ENCODE measurements around the gene CCZ1B. TPM values are rescaled to one million over a fixed set of nuclear protein-coding genes. Genes with fewer than 3 reads are reported as not detected.
"Not testable (repeated sequence)": the region's sequence is repeated elsewhere in the genome, so short reads cannot be mapped to it uniquely, and the experiment has no call there.

Gene CCZ1B
- total RNA-seq, 1 donor from 2014 or later, result 70.4 TPM

DNA sequence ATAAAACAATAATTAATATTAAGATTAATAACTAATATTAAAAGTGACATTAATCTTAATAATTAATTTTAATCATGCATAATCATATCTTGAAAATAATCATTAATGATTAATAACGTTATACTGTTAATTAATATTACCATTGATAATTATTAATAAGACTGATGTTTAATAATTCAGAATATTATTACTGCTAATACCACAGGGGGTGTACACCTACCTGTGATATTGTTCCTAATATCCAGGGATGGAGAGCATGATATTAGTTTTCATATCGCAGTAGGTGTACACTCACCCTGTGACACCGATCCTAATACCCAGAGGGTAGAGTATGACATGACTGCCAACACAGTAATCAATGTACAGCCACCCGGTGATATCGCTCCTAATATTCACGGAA, 23.1 kb upstream of the CCZ1B start:
- ATAC-seq, result not testable (repeated sequence)

DNA sequence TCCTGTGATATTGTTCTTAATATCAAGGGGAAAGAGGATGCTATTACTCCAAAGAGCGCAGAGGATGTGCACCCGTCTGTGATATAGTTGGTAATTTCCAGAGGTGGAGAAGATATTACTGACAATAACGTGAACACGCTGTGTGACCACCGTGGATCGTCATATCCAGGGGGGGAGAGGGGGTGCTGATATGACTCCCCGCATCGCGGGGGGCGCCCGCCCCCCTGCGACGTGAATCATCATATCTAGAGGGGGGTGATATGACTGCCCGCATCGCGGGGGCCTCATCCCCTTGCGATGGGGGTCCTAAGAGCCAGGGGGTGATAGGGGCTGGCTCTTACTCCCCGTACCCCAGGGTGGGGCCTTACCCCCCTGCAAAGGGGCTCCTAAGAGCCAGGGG, 21.7 kb upstream of the CCZ1B start:
- intact Hi-C loops (cut with DNase I); H3K4me3 ChIP-seq; H3K4me1 ChIP-seq; H3K27me3 ChIP-seq; H3K36me3 ChIP-seq; H3K9me3 ChIP-seq; ATAC-seq; H3K27ac ChIP-seq; DNase-seq: not testable (repeated sequence)

More for the DNA sequence above, 23.1 kb upstream of the CCZ1B start:
- H3K27me3 ChIP-seq; H3K4me3 ChIP-seq; intact Hi-C loops (cut with DNase I); DNase-seq; H3K4me1 ChIP-seq; H3K27ac ChIP-seq; H3K9me3 ChIP-seq; H3K36me3 ChIP-seq: not testable (repeated sequence)

DNA sequence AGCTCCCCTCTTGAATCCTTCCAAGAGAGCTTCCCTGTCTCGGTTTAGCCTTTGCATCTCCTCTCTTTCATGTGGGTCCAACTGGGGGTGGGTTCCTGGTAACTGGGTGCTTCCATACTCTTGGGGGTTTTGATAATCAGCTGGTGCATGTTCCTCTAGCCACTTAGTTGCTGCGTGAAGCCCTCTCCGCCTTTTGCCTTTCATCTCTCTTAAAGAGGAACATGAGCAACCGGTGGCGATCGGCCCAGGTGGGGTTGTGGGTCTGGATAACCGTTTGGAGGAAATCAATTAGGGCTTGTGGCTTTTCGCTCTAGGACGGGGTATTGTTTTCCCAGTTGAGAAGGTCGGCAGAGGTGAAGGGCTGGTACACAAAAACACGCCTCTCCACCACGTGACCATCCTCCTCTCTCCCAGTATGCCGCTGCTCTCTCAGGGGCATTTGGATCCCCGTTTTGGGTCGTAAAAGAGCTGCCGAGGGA, 19.9 kb upstream of the CCZ1B start:
- DNase-seq; H3K27ac ChIP-seq; intact Hi-C loops (cut with DNase I); H3K27me3 ChIP-seq; H3K4me3 ChIP-seq; H3K4me1 ChIP-seq; ATAC-seq; H3K9me3 ChIP-seq; H3K36me3 ChIP-seq: not testable (repeated sequence)

DNA sequence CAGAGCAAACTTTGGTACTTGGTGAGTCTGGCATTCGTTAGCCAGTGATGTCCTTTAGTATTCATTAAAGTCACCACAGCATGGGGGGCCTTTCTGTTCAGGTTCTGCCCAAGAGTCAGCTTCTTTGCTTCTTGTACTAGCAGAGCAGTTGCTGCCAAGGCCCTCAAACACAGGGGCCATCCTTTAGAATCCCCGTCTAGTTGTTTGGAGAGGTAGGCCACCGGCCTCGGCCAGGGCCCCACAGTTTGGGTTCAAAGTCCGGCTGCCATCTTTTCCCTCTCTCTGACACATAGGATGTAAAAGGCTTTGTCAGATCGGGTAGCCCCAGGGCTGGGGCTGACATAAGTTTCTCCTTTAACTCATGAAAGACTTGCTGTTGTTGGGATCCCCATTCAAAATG, 17.6 kb upstream of the CCZ1B start:
- ATAC-seq; H3K4me3 ChIP-seq; H3K27me3 ChIP-seq; H3K9me3 ChIP-seq; H3K4me1 ChIP-seq; H3K27ac ChIP-seq; intact Hi-C loops (cut with DNase I); DNase-seq; H3K36me3 ChIP-seq: not testable (repeated sequence)

DNA sequence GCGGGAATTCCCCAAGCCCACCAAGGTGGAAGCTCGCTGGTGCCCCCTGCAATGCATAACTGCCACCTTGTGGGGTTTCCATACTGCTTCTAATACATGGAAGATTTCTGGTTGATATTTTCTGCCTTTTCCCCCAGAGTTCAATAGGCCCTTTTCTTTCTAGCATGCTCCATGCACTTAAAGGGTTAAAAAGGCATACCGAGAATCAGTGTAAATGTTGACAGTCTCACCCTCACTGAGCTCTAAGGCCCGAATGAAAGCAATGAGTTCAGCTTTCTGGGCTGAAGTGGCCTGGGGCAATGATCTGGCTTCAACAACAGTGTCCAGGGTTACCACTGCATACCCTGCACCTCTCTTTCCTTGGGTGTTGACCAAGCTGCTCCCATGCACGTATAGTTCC, 17.0 kb upstream of the CCZ1B start:
- H3K4me1 ChIP-seq; H3K27ac ChIP-seq; H3K36me3 ChIP-seq; H3K27me3 ChIP-seq; intact Hi-C loops (cut with DNase I); DNase-seq; H3K9me3 ChIP-seq; H3K4me3 ChIP-seq; ATAC-seq: not testable (repeated sequence)

DNA sequence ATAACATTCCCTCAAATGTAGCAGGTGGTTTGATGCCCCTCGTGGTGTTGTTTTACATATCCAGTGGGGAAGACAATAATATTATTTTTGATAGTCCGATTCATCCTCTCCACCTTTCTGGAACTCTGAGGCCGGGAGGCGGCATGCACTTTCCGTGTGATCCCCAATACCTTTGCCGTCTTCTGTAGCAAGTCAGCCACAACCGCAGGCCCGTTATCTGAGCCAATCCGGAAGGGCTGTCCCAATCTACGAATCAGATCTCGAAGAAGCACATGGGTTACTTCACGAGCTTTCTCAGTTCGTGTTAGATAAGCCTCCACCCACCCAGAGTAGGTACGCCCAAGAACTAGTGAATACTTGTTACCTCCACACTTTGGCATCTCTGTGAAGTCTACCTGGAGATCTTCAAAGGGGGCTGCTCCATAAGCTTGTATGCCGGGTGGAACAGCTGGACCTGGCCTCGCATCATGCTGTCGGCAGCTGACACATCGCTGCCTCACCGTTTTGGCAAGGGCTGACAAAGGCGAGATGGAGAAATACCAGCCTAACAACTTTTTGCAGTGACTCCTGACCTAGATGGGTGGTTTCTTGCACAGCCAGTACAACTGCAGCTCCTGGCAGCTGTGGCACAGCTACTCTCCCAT, 16.3 kb upstream of the CCZ1B start:
- H3K27ac ChIP-seq; H3K36me3 ChIP-seq; H3K27me3 ChIP-seq; DNase-seq; intact Hi-C loops (cut with DNase I); ATAC-seq; H3K4me3 ChIP-seq; H3K4me1 ChIP-seq; H3K9me3 ChIP-seq: not testable (repeated sequence)

DNA sequence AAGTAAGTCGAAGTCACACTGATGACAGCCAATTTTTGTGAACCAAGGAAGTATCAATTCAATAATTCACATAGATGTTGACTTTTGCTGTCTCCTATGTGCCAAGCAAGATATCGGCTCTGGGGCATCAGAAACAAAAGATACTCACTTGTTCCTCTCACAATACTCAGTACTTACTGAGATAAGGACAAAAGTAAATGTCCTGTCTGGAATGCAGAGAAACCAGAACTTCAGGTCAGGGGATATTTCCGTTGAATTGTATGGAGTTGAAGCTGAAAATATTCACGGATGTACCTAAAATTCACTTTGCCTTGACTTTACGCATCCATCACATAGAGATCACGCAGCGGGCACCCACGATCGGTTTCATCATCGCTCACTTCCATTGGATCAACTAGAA, 11.0 kb upstream of the CCZ1B start:
- ATAC-seq; DNase-seq; H3K4me1 ChIP-seq; H3K36me3 ChIP-seq; H3K4me3 ChIP-seq; H3K9me3 ChIP-seq; H3K27ac ChIP-seq; intact Hi-C loops (cut with DNase I): not testable (repeated sequence)
- peaks cover 14% of the 10 kb centered on the region for H3K27me3 ChIP-seq

DNA sequence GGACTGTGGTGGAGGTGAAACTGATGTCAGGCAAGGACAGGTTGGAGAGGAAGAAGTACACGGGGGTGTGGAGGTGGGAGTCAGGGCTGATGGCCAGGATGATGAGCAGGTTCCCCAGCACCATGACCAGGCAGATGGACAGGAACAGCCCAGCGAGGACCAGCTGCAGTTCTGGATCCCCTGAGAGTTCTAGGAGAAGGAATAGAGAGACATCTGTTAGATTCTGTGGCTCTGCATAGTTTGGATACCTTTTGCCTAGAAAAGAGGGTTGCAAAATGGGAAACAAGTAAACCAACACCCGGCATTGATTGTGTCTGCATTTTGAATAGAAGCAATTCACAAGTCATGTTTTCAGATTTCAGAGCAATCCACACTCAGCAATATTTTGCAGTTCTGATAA, 9.4 kb upstream of the CCZ1B start:
- DNase-seq; intact Hi-C loops (cut with DNase I); ATAC-seq; H3K27ac ChIP-seq; H3K4me3 ChIP-seq; H3K36me3 ChIP-seq; H3K9me3 ChIP-seq; H3K4me1 ChIP-seq: not testable (repeated sequence)
- H3K27me3 ChIP-seq, result peaks cover 17% of the 10 kb centered on the region

DNA sequence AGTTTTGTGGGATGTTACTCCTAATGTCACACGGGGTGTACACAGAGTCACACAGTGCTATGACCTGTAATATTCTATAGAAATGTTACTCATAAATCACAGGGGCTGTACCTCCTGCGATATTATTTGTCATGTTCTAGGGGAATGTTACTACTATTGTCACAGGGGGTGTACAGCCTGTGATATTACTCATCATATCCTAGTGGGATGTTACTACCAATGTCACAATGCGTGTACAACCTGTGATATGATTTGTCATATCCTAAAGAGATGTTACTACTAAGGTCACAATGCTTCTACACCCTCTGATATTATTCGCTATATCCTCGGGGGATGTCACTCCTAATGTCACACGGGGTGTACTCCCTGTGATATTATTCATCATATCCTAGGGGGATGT, 7.6 kb upstream of the CCZ1B start:
- peaks cover 17% of the 10 kb centered on the region for H3K27me3 ChIP-seq
- H3K36me3 ChIP-seq, result no peaks in the 10 kb centered on the region
- H3K4me1 ChIP-seq, result no peaks in the 10 kb centered on the region
- no peaks in the 10 kb centered on the region for H3K9me3 ChIP-seq
- no peak overlapping the region for H3K4me3 ChIP-seq
- H3K27ac ChIP-seq, result no peak overlapping the region
- TF ChIP-seq, protein P1, sequence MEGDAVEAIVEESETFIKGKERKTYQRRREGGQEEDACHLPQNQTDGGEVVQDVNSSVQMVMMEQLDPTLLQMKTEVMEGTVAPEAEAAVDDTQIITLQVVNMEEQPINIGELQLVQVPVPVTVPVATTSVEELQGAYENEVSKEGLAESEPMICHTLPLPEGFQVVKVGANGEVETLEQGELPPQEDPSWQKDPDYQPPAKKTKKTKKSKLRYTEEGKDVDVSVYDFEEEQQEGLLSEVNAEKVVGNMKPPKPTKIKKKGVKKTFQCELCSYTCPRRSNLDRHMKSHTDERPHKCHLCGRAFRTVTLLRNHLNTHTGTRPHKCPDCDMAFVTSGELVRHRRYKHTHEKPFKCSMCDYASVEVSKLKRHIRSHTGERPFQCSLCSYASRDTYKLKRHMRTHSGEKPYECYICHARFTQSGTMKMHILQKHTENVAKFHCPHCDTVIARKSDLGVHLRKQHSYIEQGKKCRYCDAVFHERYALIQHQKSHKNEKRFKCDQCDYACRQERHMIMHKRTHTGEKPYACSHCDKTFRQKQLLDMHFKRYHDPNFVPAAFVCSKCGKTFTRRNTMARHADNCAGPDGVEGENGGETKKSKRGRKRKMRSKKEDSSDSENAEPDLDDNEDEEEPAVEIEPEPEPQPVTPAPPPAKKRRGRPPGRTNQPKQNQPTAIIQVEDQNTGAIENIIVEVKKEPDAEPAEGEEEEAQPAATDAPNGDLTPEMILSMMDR (IDR thresholded peaks at IDR 0.05), result no peak
- intact Hi-C loops (cut with DNase I), result no loop called here
- ATAC-seq (no peak), DNase-seq (no peak)
